T-helper 2 cell (primary cell): ENCODE measurements around the gene EFTUD2.
"Not testable (repeated sequence)": the region's sequence is repeated elsewhere in the genome, so short reads cannot be mapped to it uniquely, and the experiment has no call there.

Experiments
- DNase-seq, 5 experiments: peaks; one replicate each; pipeline versions ENCODE4 v3.0.0 to v3.0.0-alpha.2; 2012 to 2022
- total RNA-seq, 2 donors: gene quantifications; one replicate each; lab custom pipeline; 2026; lab: John Stamatoyannopoulos, UW

The EFTUD2 gene
- total RNA-seq = 81.0 to 87.3 reads per million in 2 donors

GRCh38 chr17:44899074-44899782 lies at the start of gene EFTUD2:
EFTUD2 (minus strand) TSS chr17:44899445; CDS start chr17:44894521, 4,924 bp downstream.
- DNase-seq = peak; percentile 81 to 95 (median 90)

DNA sequence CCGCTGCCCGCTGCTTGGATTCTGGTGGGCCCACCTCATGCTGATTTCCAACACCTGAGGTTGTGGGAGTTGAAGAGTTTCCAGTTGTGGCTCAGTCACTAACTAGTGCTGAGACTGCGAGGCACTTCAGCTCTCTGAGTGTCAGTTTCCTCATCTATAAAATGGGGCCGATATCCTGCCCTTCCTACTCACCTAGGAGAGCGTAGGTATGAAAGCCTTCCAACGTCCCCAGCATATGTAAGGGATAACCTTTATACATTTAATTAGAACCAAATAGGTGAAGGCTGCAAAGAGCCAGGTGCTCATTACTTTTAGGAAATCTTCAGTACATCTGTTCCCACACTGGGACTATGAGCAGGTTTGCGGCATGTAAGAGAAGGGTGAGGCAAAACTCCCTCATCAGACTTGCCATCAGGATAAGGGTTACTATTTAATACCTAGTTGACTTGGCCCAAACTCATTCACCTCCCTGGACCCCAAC lies 49.1 kb upstream of the EFTUD2 start:
- DNase-seq = no peak

DNA sequence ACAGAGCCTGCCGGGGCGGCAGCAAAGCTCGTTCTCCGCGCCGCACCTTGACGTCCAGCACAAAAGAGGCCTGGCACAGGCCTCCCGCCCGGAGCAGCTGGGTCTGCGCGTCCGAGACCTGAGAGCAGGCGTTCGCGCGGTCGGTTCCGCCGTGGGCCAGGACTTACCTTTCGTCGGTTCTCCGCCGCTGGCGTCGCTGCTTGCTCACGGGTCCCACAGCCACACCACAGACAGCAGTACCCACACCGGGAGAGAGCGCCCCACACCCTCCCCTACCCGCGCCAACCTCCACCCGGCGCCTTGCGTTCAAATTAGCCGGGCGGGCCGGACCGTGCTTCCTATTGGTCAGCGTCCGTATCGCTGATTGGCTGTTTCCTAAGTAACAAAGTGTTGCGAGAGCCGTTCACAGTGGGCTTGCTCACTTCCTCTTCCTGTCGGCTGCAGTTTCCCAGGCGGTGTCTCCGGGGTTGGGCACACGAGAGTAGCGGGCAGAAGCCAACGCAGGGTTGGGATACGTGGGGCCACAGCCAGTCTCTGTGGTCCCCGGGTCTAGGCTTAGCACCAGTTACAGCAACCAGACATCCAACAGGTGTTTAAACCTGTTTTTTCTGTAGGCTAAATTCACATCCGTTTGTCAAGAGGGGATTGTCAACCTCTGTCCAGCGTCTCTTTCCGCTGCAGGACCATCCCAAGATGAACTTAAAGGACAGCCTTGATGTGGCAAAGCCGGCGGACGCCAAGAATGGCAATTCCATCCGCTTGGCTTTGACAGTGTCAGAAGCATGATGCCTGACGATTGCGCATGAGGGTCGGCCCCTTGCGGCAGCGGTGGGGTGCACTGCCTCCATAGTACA lies 48.4 kb upstream of the EFTUD2 start, which contains the start of gene KIF18B:
KIF18B (minus strand) TSS at position 313 of the 854 bp plus-strand sequence. CDS start 11,429 bp downstream, outside the sequence.
- DNase-seq = peak; percentile 71 to 97 (median 80)

GRCh38 chr17:44945652-44946051 lies 46.4 kb upstream of the EFTUD2 start:
- not testable (repeated sequence) for DNase-seq

- DNase-seq = no peak
These were observed 43.2 kb upstream of the EFTUD2 start for GRCh38 chr17:44942456-44942855.

GRCh38 chr17:44941712-44942331 lies 42.6 kb upstream of the EFTUD2 start:
- DNase-seq = peak in 1 of 5 experiments; percentile 38

GRCh38 chr17:44940768-44941167 lies 41.5 kb upstream of the EFTUD2 start:
- no peak for DNase-seq

DNA sequence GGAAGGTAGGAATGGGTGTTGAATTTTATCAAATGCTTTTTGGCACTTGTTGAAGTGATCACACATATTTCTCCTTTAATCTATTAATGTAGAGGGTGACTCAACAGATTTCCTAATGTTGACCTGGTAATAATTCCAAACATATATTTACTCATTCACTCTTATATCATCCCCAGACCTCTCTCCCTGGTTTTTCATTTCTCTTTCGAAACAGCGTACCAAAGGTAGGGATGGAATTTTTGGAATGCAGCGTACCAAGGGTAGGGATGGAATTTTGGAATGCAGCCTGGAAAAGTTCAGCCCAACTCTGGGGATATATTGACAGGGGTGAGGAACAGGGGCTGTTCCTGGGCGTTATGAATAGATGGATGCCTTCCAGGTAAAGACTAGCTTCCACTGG lies 41.1 kb upstream of the EFTUD2 start:
- DNase-seq = no peak

DNA sequence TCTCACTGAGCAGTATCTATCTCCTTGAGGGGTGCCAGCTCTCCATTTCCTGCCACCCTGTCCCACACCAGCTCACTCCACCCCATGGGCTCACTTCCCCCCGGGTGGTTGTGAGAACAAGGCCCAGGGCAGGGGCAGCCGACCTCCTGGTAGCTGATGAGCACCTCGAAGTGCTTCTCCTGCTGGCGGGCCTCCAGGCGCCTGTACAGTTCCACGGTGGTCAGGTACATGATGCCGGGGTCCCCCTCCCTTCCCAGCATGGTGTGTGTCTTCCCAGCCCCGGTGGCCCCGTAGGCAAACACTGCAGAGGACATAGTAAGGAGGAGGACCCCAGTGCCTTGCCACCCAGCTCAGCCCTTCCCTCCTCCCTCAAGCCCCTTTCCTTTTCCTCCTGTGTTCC lies 35.9 kb upstream of the EFTUD2 start:
- no peak for DNase-seq

DNA sequence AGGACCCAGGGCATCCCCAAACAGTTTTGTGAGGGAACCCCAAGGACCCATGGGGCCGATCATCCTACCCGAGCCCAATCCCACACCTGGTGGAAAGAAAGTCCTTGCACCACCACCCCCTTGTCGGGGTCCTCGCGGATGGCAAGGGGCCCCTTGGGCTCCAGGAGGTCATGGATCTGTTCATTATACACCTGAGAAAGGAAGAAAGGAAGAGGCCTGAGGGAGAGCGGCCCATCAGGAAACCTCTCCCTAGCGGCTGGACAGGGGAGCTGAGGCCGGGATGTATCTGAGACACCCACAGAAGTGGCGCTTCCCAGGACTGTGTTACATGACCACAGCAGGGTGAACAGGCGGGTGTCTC lies 35.5 kb upstream of the EFTUD2 start:
- DNase-seq = no peak

- DNase-seq = no peak
These were observed 34.8 kb upstream of the EFTUD2 start for GRCh38 chr17:44933824-44934744.

DNA sequence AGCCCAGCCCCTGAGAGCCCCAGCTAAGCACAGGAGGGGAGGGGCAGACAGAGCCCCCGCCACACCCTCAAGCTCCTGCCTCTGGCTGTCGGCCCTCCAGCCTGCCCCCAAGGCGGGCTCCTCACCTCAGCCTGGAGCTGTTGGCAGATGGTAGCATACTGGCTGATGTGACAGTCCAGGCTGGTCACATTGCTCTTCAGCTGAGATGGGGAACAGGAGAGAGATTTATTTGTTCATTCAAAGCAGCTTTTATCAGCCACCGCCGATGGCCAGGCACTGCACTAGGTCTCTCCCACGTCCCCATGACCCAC lies 33.5 kb upstream of the EFTUD2 start:
- DNase-seq = no peak

- DNase-seq = no peak
These were observed 33.0 kb upstream of the EFTUD2 start for GRCh38 chr17:44932096-44932786.

GRCh38 chr17:44931376-44931775 lies 32.1 kb upstream of the EFTUD2 start:
- DNase-seq = no peak

DNA sequence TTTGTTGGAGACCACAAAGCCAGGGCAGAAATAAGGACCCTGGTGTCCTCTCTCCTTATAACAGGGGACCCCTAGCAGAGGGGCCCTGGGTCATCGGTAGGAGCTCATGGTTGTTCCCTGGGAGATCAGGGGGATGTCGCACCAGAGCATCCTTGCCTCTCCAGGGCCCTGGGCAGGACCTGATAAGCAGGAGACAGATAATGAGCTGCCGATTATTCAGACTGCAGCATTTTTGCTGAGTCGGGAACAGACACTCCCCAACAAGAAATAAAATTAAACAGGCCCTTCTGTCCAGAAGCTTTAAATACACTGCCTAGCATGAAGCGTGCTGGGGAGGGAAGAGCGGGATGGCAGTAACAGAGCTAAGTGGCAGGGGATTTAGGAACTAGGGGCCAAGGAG lies 31.4 kb upstream of the EFTUD2 start:
- DNase-seq = no peak

GRCh38 chr17:44928950-44929720 lies 29.9 kb upstream of the EFTUD2 start:
- DNase-seq = no peak

DNA sequence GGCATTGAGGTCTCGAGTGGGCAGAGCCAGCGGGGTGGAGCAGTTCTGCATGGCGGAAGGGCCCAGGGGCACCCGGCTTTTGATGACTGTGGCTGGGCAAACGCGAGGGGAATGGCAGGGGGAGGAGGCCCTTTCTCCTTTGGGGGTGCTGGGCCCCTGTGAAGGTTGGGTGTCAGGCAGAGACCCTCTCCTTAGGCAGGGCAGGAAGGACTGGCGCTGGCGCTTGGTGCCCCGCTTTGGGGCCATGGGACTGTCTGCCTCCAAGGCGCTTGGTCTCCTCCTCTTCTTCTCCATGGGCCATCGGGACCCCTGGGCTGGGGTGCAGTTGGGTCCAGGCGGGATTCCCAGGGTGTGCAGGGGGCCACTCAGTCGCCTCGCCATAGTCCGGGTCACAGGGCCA lies 28.9 kb upstream of the EFTUD2 start:
- no peak for DNase-seq

DNA sequence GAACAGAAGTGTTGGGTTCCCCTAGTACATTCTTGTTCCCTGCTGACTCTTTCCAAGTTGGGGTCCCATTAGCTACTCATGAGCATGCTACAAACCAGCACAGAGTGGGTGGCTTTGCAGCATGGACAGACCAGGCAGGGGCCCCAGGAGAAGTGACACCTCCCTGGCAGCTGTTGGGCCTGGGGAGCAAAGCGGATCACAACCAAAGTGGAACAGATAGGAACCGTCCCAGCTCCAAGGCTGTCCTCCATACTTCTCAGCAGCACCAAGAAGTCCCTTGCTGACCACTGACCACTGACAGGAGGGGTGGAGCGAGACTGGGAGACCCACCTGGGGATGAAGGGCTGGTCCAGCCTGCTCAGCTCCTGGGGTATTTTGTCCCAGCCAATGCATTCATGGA lies 28.5 kb upstream of the EFTUD2 start:
- no peak for DNase-seq

DNA sequence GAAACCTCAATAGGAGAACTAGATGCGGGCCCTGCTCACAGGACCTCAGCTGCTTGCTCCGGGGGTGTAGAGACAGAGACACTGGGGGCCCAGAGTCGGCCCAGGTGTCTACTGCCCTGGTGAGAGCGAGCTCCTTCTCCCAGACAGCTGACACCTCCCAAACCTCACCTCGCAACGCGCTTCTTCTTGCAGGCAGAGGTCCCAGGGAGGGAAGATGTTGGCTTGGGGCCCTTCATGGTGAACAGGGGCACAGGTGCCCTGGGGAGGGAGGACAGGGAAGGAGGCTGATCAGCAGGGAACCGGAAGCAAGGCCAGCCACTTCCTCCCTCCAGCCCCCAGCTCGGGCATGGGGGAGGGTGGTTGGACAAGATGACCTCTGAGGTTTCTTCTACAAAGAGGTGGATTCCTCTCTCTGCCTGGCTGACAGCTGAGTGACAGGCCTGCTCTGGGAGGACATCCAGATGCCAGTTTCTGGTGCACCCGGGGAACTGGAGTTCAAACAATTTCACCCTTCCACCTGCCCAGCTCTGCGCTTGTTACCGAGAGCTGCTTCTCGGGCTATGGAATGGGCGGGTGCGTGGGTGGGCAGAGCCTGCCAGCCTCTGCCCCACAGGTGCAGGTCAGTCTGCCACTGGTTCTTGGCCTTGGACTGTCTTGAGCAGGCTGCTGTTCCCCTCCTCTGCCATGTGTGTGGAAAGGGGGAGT lies 27.7 kb upstream of the EFTUD2 start:
- DNase-seq = no peak
